NCI-H1930 (cell line): ENCODE results near the gene NNT.
"Not testable (repeated sequence)": the region's sequence is repeated elsewhere in the genome, so short reads cannot be mapped to it uniquely, and the experiment has no call there.

Experiments used
- DNase-seq, 2 experiments: peaks; one replicate each; lab custom pipeline; 2025; lab: John Stamatoyannopoulos, UW

Gene NNT

GRCh38 chr5:43602461-43603343, at the start of gene NNT:
TSS of gene NNT (plus strand) at chr5:43603180. CDS start at chr5:43609196, 6,016 bp downstream.
- DNase-seq = peak; percentile 50 to 63

- no peak for DNase-seq
These were observed 49.6 kb upstream of the NNT start for GRCh38 chr5:43553381-43553780.

DNA sequence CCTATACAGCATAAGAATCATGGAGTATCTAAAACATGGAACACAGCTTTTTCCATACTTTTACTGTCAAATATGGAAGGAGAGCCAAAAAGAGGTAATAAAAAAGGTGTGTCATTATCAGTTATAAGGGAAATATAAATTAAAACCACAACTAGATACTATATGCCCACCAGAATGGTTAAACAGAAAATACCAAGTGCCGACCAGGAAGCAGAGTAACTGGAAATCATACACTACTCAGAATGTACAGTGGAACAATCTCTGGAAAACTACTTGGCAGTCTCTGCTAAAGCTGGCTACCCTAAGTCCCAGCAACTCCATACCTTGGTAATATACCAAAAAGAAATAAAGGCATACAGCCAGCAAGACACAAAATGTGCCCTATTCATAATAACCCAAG, 48.5 kb upstream of the NNT start:
- no peak for DNase-seq

DNA sequence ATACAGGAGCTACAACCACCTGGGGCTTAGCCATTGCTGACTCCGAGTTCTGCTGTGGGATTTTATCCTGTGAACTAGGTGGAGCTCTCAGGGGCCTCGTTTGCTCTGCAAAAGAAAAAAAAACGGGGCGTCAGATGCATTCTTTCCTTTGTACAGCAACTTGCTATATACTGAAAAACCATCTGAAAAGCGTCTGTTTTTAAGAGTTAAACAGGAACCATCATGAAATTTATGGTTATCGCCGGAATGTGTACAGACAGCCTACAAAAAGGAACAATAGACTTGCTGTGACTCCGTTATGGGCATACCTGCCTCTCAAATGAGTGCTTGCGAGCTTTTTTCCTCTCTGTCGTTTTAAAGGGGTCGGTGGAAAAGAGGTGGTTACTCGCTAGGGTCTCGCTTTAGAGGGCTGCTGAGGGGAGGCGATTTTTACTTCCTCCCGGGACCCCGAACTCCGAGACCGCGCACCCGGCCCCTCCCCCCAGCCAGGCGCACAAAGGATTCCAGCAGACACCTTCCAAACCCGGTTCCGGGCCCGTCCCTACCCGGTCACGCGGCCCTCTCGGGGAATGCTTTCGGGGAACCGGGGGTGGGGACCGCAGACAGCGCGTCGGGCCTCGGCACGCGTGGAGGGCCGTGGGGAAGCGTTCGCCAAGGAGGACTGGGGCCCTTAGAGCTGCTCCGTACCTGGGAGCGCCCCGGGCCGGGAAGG, 46.9 kb upstream of the NNT start:
- DNase-seq = peak; percentile 37 to 38

DNA sequence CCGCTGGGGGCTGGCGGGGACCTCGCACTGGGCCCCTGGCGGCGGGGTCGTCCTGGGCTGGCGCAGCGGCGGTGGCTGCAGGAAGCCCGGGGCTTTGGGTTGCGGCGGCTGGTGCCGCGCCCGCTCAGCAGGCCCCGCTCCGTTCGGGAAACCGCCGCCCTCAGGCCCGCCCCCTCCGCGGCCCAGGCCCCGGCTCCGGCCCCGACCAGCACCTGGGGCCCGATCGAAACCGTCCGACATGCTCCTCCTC, 46.4 kb upstream of the NNT start:
- not testable (repeated sequence) for DNase-seq

GRCh38 chr5:43556857-43557542, 46.0 kb upstream of the NNT start, which contains the start of gene PAIP1:
TSS of gene PAIP1 (minus strand) at chr5:43557077. CDS start at chr5:43556846, 231 bp downstream.
- DNase-seq = peak; percentile 88 to 94

GRCh38 chr5:43560128-43560527, 42.9 kb upstream of the NNT start:
- DNase-seq = no peak

GRCh38 chr5:43561356-43561755, 41.6 kb upstream of the NNT start:
- DNase-seq = no peak

DNA sequence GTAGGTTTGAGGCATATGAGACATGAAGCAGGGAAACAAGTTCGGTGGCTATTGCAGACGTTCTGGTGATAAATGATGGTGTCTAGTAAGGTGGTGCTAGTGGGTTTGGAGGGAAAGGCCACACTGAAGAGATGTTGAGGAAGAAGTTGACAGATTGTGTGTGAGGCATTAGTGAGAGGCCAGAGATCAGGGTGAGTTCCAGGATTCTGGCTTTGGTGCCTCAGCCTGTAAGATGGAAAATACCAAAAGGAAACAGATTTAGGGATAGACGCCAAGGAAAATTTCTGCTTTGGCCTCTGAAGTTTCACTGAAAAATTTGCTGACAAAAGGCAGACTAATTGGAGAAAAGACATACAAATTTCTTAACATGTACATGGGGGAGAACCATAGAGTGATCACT, 39.7 kb upstream of the NNT start:
- DNase-seq = no peak

GRCh38 chr5:43564289-43564850, 38.6 kb upstream of the NNT start:
- no peak for DNase-seq

GRCh38 chr5:43565043-43565442, 37.9 kb upstream of the NNT start:
- DNase-seq = no peak

- no peak for DNase-seq
These were observed 35.0 kb upstream of the NNT start for GRCh38 chr5:43567967-43568366.

DNA sequence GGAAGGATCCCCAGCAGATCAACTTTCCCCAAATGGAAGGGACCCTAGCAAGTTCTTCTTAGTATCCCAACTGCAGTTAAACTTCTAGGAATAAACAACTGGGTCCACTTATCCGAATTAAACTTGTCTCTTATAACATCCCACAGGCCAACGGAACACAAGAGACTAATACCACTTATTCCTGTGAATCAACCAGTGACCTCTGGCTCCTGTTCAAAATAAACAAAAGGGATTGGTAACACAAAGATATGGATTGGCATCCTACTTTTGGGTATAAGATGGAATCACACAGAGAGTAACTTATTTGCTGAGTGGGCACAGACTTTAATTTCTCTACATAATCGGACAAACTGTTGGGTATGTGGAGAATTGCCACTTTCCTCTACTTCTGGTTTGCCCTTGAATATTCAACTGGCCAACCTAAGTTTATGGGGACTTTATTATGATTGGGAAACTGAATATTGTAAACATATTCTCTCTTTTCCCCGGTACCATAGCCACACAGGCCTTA, 33.7 kb upstream of the NNT start:
- no peak for DNase-seq

DNA sequence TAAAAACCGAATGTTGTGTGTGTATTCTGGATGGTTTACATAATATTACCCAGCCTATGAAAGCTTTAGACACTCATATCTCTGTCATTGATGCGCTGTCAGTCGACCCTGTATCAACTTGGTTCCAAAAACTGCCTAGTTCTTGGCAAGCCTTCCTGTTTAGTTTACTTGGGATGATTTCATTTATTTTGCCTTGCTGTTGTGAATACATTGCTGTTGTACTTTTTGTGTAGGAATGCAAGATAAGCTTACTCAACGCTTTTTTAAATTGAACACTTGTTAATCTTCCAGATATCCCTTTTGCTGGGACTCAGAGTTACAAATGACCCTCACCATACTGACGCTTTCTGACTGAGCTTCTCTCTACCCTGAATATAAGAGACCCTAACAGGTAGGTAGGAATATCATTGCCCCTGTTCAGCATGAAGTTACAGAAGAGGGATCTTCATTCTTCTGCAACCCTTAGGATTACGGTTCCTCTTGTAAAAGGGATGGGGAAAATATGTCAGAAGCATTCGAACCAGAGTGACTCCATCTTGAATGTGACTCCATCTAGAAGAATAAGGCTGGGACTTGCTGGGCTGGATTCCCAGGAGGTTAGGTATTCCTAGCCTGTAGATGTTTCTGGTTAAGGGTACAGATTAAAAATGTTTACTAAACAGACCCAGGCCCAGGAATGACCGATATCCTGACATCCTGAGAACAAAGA, 32.4 kb upstream of the NNT start:
- no peak for DNase-seq

DNA sequence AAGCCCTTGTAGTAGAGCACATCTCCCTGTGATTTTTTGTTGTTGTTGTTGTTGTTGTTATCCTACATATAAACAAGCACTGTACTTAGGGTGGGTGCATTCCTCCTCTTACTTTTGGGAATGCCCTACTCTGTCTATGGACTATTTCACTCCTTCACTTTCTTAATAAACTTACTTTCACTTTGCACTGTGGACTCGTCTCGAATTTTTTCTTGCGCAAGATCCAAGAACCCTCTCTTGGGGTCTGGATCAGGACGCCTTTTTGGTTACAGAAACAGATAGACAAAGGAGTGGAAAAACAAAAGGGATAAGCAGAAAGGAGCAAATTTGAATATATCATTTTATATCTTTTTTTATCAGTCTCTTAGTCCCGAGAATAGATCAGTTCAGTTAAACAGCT, 31.7 kb upstream of the NNT start:
- DNase-seq = no peak

DNA sequence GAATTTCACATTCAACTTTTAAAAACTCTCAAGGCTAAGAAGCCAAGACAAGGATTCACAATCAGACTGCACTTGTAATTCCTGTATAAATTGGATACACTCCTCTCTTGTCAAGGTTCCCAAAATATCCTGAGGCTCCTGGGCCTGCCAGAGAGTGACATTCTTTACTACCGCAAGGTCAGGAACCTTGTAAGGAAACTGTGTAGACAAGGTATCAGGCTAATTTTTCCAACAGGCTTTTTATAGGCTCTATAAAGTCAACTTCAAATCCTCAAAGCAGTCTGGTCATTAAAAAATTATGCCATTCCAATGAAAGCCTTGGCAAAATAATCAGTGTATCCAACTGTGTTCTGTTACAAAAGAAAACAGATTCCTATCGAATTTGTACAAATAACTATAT, 30.6 kb upstream of the NNT start:
- no peak for DNase-seq

DNA sequence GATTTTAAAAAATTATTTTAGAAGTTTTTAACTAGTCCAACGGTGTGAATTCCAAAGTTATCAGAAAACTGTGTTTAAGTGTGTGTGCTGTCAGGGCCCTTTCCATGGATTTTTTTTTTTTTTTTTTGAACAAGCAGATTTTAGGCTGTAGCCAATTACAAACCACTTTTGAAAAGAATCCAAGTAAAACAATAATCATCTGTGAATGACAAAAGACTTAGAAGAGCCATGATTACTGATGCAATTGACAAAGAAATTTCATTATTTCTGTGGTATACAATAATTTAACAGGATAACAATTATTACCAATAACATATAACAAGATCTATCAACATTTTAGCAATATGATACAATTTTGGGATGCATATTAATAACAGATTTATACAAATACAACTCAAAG, 29.9 kb upstream of the NNT start:
- no peak for DNase-seq

- not testable (repeated sequence) for DNase-seq
These were observed 22.4 kb upstream of the NNT start for GRCh38 chr5:43580402-43581210.

DNA sequence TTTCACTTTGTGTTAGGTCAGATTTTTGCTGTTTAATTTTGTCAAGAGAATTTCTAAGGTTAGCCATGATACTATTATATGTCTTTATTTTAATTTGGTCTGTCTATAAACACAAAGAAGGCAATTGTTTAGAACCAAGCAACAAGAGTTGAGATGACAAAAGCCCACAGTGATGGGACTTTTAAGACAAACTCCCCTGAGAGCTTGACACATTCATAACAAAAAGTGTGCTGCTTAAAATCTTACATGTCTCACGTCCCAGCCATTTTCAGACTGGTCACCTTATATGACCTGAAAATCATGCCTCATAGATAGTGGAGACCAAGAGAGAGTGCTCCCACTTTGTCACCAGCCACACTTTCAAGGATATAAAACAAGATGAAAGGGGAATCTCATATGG, 21.6 kb upstream of the NNT start:
- no peak for DNase-seq

GRCh38 chr5:43582082-43583005, 20.6 kb upstream of the NNT start:
- DNase-seq = no peak
